Amniotic stem cell (primary cell): Measurements from ENCODE around the gene MYH6.
"Not testable (repeated sequence)": the region's sequence is repeated elsewhere in the genome, so short reads cannot be mapped to it uniquely, and the experiment has no call there.

Source experiments
- DNase-seq: peaks from one replicate; lab custom pipeline; 2025; lab: John Stamatoyannopoulos, UW

Gene MYH6

GRCh38 chr14:23414254-23414653 lies 6.2 kb upstream of the MYH6 start:
- no peak for DNase-seq

- no peak for DNase-seq
Measured at GRCh38 chr14:23413681-23414080, 5.6 kb upstream of the MYH6 start.

GRCh38 chr14:23411563-23412525 lies 3.8 kb upstream of the MYH6 start:
- no peak for DNase-seq

- DNase-seq, result no peak
Measured at GRCh38 chr14:23409966-23410635, 2.0 kb upstream of the MYH6 start.

GRCh38 chr14:23409475-23409874 lies 1.4 kb upstream of the MYH6 start:
- DNase-seq, result no peak

- no peak for DNase-seq
Measured at GRCh38 chr14:23408307-23408630, 196 bp upstream of the MYH6 start.

- no peak for DNase-seq
Measured at GRCh38 chr14:23406725-23407355, 1.2 kb downstream of the MYH6 start.

GRCh38 chr14:23406244-23406643 lies 1.8 kb downstream of the MYH6 start:
- DNase-seq, result no peak

- DNase-seq, result no peak
Measured at GRCh38 chr14:23405516-23406025, 2.5 kb downstream of the MYH6 start.

GRCh38 chr14:23405096-23405495 lies 3.0 kb downstream of the MYH6 start:
- DNase-seq, result no peak

GRCh38 chr14:23404331-23404900 lies 3.7 kb downstream of the MYH6 start:
- DNase-seq, result no peak

- no peak for DNase-seq
Measured at GRCh38 chr14:23403908-23404307, 4.2 kb downstream of the MYH6 start.

GRCh38 chr14:23403139-23403438 lies 5.0 kb downstream of the MYH6 start:
- DNase-seq, result no peak

- DNase-seq, result no peak
Measured at GRCh38 chr14:23402296-23403138, 5.6 kb downstream of the MYH6 start.

- DNase-seq, result no peak
Measured at GRCh38 chr14:23401291-23401690, 6.8 kb downstream of the MYH6 start.

- DNase-seq, result not testable (repeated sequence)
Measured at GRCh38 chr14:23400496-23401149, 7.5 kb downstream of the MYH6 start.

- DNase-seq, result no peak
Measured at GRCh38 chr14:23399591-23399990, 8.5 kb downstream of the MYH6 start.

- DNase-seq, result no peak
Measured at GRCh38 chr14:23399136-23399535, 8.9 kb downstream of the MYH6 start.

- no peak for DNase-seq
Measured at GRCh38 chr14:23398348-23398747, 9.7 kb downstream of the MYH6 start.

- no peak for DNase-seq
Measured at GRCh38 chr14:23396781-23397407, 11.2 kb downstream of the MYH6 start.

GRCh38 chr14:23396126-23396525 lies 11.9 kb downstream of the MYH6 start:
- DNase-seq, result no peak
